Activated CD8-positive, alpha-beta T cell treated with anti-CD3 and anti-CD28 coated beads, Interleukin-2, amount 10 ng/mL, durations not matched to agents 7 days and 5 days (primary cell): Measurements from ENCODE around the gene ANKHD1. TPM values are rescaled to one million over a fixed set of nuclear protein-coding genes. Genes with fewer than 3 reads are reported as not detected.

ENCODE experiments used
- ATAC-seq: fragments of 150-1000 bp; cut with Tn5 transposase; one replicate; pipeline ENCODE4 v1.10.0; 2021; ENCODE audit warnings: moderate library complexity
- CTCF ChIA-PET: fragments of 350-600 bp; sonication (Branson Sonifier 250); formaldehyde crosslinking; loops from one replicate; lab custom pipeline; 2021; ENCODE audit warnings: antibody characterized with exemption; lab: Charles Lee
- POLR2A ChIA-PET: fragments of 350-600 bp; sonication (Branson Sonifier 250); formaldehyde crosslinking; loops from one replicate; lab custom pipeline; 2021; ENCODE audit warnings: antibody characterized with exemption; lab: Charles Lee
- DNase-seq: peaks from one replicate; pipeline ENCODE4 v3.0.0-alpha.2; 2020
- H3K27ac Mint-ChIP-seq: one replicate; pipeline ENCODE4 v1.8.0; 2021; ENCODE audit warnings: mild to moderate bottlenecking, mixed read lengths
- H3K27me3 Mint-ChIP-seq: one replicate; pipeline ENCODE4 v1.8.0; 2021; ENCODE audit warnings: low read depth, mixed read lengths
- H3K36me3 Mint-ChIP-seq: one replicate; pipeline ENCODE4 v1.8.0; 2021; ENCODE audit warnings: low read depth, mixed read lengths
- H3K4me1 Mint-ChIP-seq: one replicate; pipeline ENCODE4 v1.8.0; 2021; ENCODE audit warnings: low read depth, mixed read lengths
- H3K4me3 Mint-ChIP-seq: one replicate; pipeline ENCODE4 v1.8.0; 2021; ENCODE audit warnings: mild to moderate bottlenecking, mixed read lengths
- H3K9me3 Mint-ChIP-seq: one replicate; pipeline ENCODE4 v1.8.0; 2022; ENCODE audit warnings: mixed read lengths; ENCODE audit not compliant: insufficient read depth
- total RNA-seq, 2 experiments: library from RNA; stranded (reverse); gene quantifications; one replicate each; pipeline ENCODE4 v1.2.3, GENCODE V29; 2021

Gene ANKHD1
- 100 to 1,000 TPM; 108 to 112 TPM for total RNA-seq

- Mint-ChIP-seq H3K36me3 (peaks cover 22% of the 10 kb centered on the region), H3K27ac (no peak within 1 kb of the TSS), H3K9me3 (no peaks in the 10 kb centered on the region), H3K4me3 (no peak within 1 kb of the TSS), H3K27me3 (no peaks in the 10 kb centered on the region), H3K4me1 (peaks cover 33% of the 10 kb centered on the region)
- CTCF ChIA-PET = interaction anchor here (0.6 to 3.8 kb wide), 13 partner anchors 23 to 1292 kb away, joined by 3 to 21 read pairs (median 4); partner anchors contain the start of gene HBEGF
- ATAC-seq (peak; percentile 88), DNase-seq (peak; percentile 99)
- POLR2A ChIA-PET = interaction anchor here (0.5 to 2.8 kb wide), 27 partner anchors 9 to 1310 kb away, joined by 3 to 14 read pairs (median 4); partner anchors contain the start of genes APBB3, CD14, EIF4EBP3 and HARS1
Measured at GRCh38 chr5:140401362-140402257, at the start of gene ANKHD1. Gene ANKHD1, plus strand, starts transcription at chr5:140401833. Its CDS starts 135 bp downstream, at chr5:140401968.

GRCh38 chr5:140355546-140355945, 46.1 kb upstream of the ANKHD1 start:
- ChIA-PET POLR2A (interaction anchor here (0.7 kb wide), 1 partner anchor 326 kb away, joined by 3 read pairs; no protein-coding TSS in a partner anchor), CTCF (interaction anchor here (0.6 to 15.4 kb wide), 5 partner anchors 8 to 106 kb away, joined by 3 to 796 read pairs (median 10); partner anchors contain the start of gene PFDN1)
- no peak for ATAC-seq
- Mint-ChIP-seq H3K27ac (no peak overlapping the region), H3K36me3 (no peaks in the 10 kb centered on the region), H3K4me3 (no peak overlapping the region), H3K4me1 (peaks cover 23% of the 10 kb centered on the region), H3K27me3 (peaks cover 14% of the 10 kb centered on the region), H3K9me3 (no peaks in the 10 kb centered on the region)
- no peak for DNase-seq

- POLR2A ChIA-PET = no interaction called here
- peak overlapping the region; percentile 69 for H3K27ac Mint-ChIP-seq
Measured at GRCh38 chr5:140356853-140357725, 44.5 kb upstream of the ANKHD1 start.

GRCh38 chr5:140357726-140358093, 43.9 kb upstream of the ANKHD1 start:
- peak overlapping the region; percentile 70 for H3K4me3 Mint-ChIP-seq
- no peaks in the 10 kb centered on the region for H3K9me3 Mint-ChIP-seq
- H3K4me1 Mint-ChIP-seq = peaks cover 15% of the 10 kb centered on the region
- ChIA-PET CTCF (interaction anchor here (1.2 to 4.0 kb wide), 3 partner anchors 16 to 113 kb away, joined by 3 to 63 read pairs (median 8); no protein-coding TSS in a partner anchor), POLR2A (no interaction called here)
- ATAC-seq = peak; percentile 98
- H3K36me3 Mint-ChIP-seq = no peaks in the 10 kb centered on the region
- peak; percentile 87 for DNase-seq
- peaks cover 9% of the 10 kb centered on the region for H3K27me3 Mint-ChIP-seq
- H3K27ac Mint-ChIP-seq = peak overlapping the region; percentile 73

More at GRCh38 chr5:140356853-140357725, 44.5 kb upstream of the ANKHD1 start:
- Mint-ChIP-seq H3K27me3 (peaks cover 9% of the 10 kb centered on the region), H3K4me3 (peak overlapping the region; percentile 70), H3K36me3 (no peaks in the 10 kb centered on the region), H3K4me1 (peaks cover 15% of the 10 kb centered on the region), H3K9me3 (no peaks in the 10 kb centered on the region)
- ATAC-seq (no peak), DNase-seq (no peak)
- CTCF ChIA-PET = interaction anchor here (15.4 kb wide), 1 partner anchor 108 kb away, joined by 796 read pairs; no protein-coding TSS in a partner anchor

GRCh38 chr5:140358738-140359310, 42.8 kb upstream of the ANKHD1 start:
- no peaks in the 10 kb centered on the region for H3K36me3 Mint-ChIP-seq
- H3K27me3 Mint-ChIP-seq = peaks cover 9% of the 10 kb centered on the region
- POLR2A ChIA-PET = no interaction called here
- ATAC-seq (no peak), DNase-seq (no peak)
- CTCF ChIA-PET = interaction anchor here (0.7 to 4.0 kb wide), 14 partner anchors 12 to 367 kb away, joined by 3 to 63 read pairs (median 3); partner anchors contain the start of genes EIF4EBP3 and HBEGF
- H3K4me1 Mint-ChIP-seq = peaks cover 20% of the 10 kb centered on the region
- no peaks in the 10 kb centered on the region for H3K9me3 Mint-ChIP-seq
- no peak overlapping the region for H3K4me3 Mint-ChIP-seq
- H3K27ac Mint-ChIP-seq = no peak overlapping the region

GRCh38 chr5:140360101-140360500, 41.5 kb upstream of the ANKHD1 start, which contains the start of gene SLC4A9:
Gene SLC4A9, plus strand, starts transcription at chr5:140360194. Its CDS starts 43 bp downstream, at chr5:140360237.
- Mint-ChIP-seq H3K9me3 (no peaks in the 10 kb centered on the region), H3K27ac (no peak within 1 kb of the TSS), H3K36me3 (no peaks in the 10 kb centered on the region), H3K27me3 (peaks cover 9% of the 10 kb centered on the region), H3K4me3 (no peak within 1 kb of the TSS), H3K4me1 (peaks cover 20% of the 10 kb centered on the region)
- no peak for DNase-seq
- POLR2A ChIA-PET = no interaction called here
- CTCF ChIA-PET = interaction anchor here (0.7 to 4.6 kb wide), 5 partner anchors 8 to 120 kb away, joined by 3 to 63 read pairs (median 8); partner anchors contain the start of gene HBEGF
- no peak for ATAC-seq

GRCh38 chr5:140360681-140361479, 40.8 kb upstream of the ANKHD1 start:
- no peak for ATAC-seq
- no peak for DNase-seq
- Mint-ChIP-seq H3K27me3 (peaks cover 9% of the 10 kb centered on the region), H3K27ac (no peak overlapping the region), H3K36me3 (no peaks in the 10 kb centered on the region), H3K4me3 (no peak overlapping the region), H3K9me3 (no peaks in the 10 kb centered on the region), H3K4me1 (peaks cover 20% of the 10 kb centered on the region)
- CTCF ChIA-PET = interaction anchor here (0.7 to 4.6 kb wide), 7 partner anchors 9 to 274 kb away, joined by 3 to 63 read pairs (median 4); partner anchors contain the start of gene HBEGF
- POLR2A ChIA-PET = no interaction called here

- POLR2A ChIA-PET = no interaction called here
- Mint-ChIP-seq H3K27ac (no peak overlapping the region), H3K36me3 (no peaks in the 10 kb centered on the region), H3K9me3 (no peaks in the 10 kb centered on the region), H3K27me3 (peaks cover 9% of the 10 kb centered on the region), H3K4me1 (peaks cover 20% of the 10 kb centered on the region), H3K4me3 (no peak overlapping the region)
- CTCF ChIA-PET = interaction anchor here (1.0 to 4.6 kb wide), 5 partner anchors 11 to 358 kb away, joined by 3 to 20 read pairs (median 3); no protein-coding TSS in a partner anchor
- ATAC-seq (no peak), DNase-seq (no peak)
Measured at GRCh38 chr5:140361901-140362300, 39.7 kb upstream of the ANKHD1 start.

GRCh38 chr5:140362311-140362710, 39.3 kb upstream of the ANKHD1 start:
- Mint-ChIP-seq H3K4me3 (no peak overlapping the region), H3K27me3 (peaks cover 9% of the 10 kb centered on the region), H3K9me3 (no peaks in the 10 kb centered on the region), H3K36me3 (no peaks in the 10 kb centered on the region), H3K27ac (no peak overlapping the region), H3K4me1 (peaks cover 17% of the 10 kb centered on the region)
- ATAC-seq (no peak), DNase-seq (no peak)
- CTCF ChIA-PET = interaction anchor here (1.0 to 4.6 kb wide), 5 partner anchors 10 to 358 kb away, joined by 3 to 20 read pairs (median 3); no protein-coding TSS in a partner anchor
- POLR2A ChIA-PET = no interaction called here
